GM19025 (cell line): ENCODE data around the gene ACSL1.

Experiments used
- ATAC-seq: cut with Tn5 transposase; IDR thresholded peaks from one replicate; pipeline ENCODE4 v1.9.1; 2021; ENCODE audit warnings: mild to moderate bottlenecking, low read depth, moderate library complexity; ENCODE audit not compliant: unreplicated experiment

Gene ACSL1

GRCh38 chr4:184814686-184815045 is 11.1 kb downstream of the ACSL1 start:
- ATAC-seq: no peak

DNA sequence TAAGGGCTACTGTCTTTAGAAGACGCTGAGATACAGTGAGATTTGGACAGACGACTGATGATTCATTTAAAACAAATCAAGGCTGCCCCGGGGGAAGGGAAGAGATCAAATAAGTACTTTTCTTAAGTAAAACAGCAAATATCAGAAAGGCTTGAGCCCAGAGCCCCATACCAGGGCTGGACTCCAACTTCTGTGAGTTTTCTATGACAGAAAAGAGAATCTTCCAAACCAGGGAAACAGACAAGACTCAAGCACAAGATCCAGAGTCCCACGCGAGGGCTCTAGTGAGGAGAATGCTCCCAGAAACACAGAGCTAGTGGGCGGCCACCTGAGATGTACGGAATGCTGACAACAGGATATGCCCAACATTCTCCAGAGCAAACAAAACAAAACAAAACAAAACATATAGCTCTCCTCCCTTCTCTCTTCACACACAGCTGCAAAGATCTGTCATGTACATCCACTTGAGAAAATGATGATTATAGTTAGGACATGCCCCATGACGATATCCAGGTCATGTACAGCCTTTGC is 13.1 kb downstream of the ACSL1 start:
- ATAC-seq: no peak

DNA sequence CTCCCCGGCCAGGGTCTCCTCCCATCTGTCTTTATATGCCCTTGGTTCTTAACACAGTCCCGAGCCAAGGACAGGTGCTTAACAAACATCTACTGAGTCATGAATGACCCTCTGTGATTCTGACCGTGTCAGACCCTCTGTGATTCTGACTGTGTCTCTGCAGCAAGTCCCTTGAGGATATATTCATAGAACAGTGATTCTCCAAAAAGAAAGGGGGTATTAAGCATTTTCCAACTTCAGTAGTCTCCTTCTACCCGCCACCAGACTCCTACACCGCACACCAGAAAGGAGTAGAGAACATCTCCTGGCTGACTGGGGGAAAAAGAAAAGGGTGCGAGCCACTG is 13.6 kb downstream of the ACSL1 start:
- ATAC-seq: no peak

DNA sequence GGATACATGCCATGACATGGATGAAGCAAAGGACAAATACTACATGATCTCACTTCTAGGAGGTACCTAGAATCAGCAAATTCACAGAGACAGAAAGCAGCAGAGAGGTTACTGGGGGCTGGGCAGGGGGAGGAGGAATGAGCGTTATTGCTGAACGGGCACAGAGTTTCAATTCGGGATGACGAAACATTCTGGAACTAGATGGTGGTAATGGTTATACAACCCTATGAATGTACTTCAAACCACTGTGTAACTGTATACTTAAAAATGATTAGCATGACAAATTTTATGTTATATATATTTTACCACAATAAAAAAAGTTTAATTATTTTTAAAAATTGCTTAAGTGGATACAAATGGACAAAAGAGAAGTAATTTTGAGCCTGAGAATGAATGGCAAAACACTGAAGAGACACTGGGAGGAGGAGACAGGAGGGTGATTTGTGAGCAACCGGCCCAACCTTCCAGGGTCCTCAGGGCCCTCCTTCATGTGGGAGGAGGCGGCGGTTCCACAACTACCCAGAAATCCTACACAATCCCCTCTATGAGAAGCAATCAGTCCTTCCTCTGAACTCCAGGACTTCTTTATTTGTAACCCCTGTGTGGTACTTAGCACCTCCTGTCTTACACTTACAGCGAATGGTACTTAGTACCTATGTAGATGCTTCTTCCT is 14.1 kb downstream of the ACSL1 start:
- no peak for ATAC-seq

GRCh38 chr4:184810720-184811119 is 15.0 kb downstream of the ACSL1 start:
- ATAC-seq: no peak

DNA sequence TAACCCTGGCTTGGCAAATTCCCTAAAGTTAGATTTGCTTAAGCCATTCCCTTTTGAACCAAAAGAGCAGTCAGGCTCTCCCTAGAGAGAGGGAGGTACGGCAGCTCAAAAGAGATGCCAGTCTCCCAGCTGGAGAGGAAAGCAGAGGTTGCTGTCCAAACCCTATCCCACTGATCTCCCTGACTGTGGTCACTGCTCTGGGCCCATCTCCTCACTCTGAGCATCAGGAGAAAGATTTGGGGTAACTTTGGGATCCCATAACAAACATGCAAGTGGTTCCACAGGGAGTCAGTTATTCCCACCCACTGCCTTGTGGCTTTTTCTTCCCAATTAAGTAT is 17.1 kb downstream of the ACSL1 start:
- no peak for ATAC-seq

DNA sequence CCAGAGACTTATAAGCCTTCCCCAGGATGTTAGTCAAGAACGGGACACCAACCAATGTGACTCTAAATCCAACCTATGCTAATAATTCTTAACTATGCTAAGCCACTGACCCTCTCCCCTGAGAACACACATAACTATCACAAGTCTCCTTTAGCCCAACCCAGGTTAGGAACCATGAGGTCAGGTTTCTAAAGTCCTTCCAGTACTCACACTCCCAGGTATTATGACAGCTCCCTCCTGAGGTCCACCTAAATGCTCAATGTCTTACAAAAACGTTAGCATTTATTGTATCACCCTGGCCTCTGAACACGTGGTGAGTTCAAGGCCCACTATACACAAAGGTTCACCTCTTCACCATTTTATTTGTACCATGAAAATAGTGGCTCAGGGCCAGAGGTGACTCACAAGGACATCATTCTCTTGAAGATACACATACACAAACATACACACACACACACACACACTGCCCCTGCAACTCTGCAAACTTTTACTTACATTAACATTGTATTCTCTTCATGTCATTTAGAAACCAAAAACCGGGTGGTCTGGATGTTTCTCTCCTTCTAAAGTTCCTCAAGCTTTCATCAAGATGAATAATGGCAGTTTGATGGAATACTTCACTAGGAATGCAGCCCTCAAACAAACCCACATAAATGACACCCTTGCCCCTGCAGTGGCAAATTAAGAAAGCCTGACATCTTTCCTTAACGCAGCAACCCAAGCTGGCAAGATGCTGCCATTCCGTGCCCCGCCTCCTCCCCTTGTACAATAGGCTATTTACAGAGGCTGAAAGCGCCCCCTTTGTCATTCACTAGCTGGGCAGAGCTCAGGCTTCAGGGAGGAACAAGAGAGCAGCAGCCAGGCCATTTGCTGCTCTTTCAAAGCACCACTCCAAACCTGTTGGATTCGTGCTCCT is 17.7 kb downstream of the ACSL1 start:
- no peak for ATAC-seq

- ATAC-seq: no peak
Measured at GRCh38 chr4:184807256-184807655, 18.5 kb downstream of the ACSL1 start.

GRCh38 chr4:184806711-184807110 is 19.1 kb downstream of the ACSL1 start:
- ATAC-seq: no peak

GRCh38 chr4:184806229-184806550 is 19.6 kb downstream of the ACSL1 start:
- ATAC-seq: no peak

DNA sequence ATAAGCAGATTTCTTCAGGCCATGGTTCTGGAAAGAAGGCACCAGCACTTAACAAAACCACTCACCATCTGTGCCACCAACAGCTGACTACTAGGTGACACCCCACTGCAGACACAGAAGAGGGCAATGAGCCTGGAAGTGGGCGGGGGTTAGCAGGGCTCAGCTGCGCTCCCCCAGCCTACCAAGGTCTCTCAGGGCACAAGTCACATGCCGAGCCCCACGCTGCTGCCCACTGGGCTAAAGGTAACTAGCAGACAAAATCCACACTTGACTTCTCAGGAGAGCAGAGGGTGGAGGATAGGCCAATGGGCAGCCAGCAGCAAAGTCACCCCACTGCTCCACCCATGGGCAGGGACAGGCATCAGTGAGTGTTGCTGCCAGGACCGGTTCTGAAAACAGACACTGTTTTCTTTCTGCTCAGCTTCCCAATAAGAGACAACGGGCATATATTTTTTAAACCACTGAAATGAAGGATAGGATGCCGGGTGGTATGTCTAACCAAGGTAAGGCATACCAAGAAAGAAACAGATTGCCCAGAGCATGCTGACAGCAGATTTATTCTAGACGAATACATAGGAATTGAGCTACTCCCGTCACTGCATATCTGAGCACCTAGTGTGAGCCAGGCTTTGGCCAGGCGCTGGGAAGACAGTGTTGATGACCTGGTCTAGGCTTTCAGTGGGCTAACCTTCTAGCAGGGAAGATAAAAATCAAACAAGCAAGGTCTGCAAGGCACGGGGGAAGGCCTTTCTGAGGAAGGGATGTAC is 20.1 kb downstream of the ACSL1 start:
- peak; percentile 81 for ATAC-seq

DNA sequence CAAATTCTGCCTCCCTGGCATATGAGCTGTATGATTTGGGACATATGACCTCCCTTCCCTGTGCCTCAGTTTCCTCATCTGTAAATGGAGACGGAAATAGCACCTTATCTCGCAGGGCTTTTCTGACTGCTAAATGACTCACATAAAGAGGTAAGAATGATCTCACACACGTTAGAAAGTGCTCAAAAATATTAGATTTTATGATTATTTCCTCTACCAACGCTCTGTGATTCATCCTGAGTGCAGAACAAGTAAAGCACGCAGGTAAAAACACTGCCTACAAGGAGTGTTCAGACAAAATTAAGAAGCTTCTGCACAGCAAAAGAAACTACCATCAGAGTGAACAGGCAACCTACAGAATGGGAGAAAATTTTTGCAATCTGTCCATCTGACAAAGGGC is 21.1 kb downstream of the ACSL1 start:
- no peak for ATAC-seq

DNA sequence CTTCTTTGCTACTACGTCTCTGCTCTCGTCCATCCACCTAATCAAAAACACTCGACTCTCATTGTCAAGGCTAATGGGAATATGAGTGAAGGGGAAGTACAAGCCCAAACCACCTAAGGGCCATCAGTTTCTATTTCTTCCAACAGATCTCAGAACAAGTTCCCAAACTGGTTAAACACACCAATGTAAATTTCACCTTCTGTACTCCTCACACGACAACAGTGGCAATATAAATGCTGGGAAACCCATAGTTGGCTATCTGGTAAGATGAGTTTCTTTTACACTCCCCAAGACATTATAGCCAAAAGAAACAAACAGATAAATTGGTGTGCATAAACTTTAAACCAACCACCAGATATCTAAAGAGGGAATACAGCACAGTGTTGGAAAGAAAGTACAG is 21.9 kb downstream of the ACSL1 start:
- ATAC-seq: no peak

GRCh38 chr4:184803133-184803532 is 22.6 kb downstream of the ACSL1 start:
- ATAC-seq: no peak

- no peak for ATAC-seq
Measured at GRCh38 chr4:184802697-184803015, 23.1 kb downstream of the ACSL1 start.

- no peak for ATAC-seq
Measured at GRCh38 chr4:184801781-184802696, 23.7 kb downstream of the ACSL1 start.

- no peak for ATAC-seq
Measured at GRCh38 chr4:184798504-184798903, 27.3 kb downstream of the ACSL1 start.

GRCh38 chr4:184796906-184797305 is 28.9 kb downstream of the ACSL1 start:
- no peak for ATAC-seq

- ATAC-seq: no peak
Measured at GRCh38 chr4:184795214-184795844, 30.4 kb downstream of the ACSL1 start.

GRCh38 chr4:184794470-184794869 is 31.3 kb downstream of the ACSL1 start:
- ATAC-seq: no peak
